GM11168 (cell line): Measurements from ENCODE around the gene RHBDF2.
"Not testable (repeated sequence)": the region's sequence is repeated elsewhere in the genome, so short reads cannot be mapped to it uniquely, and the experiment has no call there.

Experiments used
- in situ Hi-C: fragments of 300-500 bp; cut with MboI; formaldehyde crosslinking; loops from one replicate; pipeline ENCODE4 v1.12.0; 2022; ENCODE audit warnings: low sequenced_read_pairs; ENCODE audit not compliant: unreplicated experiment

The RHBDF2 gene

DNA sequence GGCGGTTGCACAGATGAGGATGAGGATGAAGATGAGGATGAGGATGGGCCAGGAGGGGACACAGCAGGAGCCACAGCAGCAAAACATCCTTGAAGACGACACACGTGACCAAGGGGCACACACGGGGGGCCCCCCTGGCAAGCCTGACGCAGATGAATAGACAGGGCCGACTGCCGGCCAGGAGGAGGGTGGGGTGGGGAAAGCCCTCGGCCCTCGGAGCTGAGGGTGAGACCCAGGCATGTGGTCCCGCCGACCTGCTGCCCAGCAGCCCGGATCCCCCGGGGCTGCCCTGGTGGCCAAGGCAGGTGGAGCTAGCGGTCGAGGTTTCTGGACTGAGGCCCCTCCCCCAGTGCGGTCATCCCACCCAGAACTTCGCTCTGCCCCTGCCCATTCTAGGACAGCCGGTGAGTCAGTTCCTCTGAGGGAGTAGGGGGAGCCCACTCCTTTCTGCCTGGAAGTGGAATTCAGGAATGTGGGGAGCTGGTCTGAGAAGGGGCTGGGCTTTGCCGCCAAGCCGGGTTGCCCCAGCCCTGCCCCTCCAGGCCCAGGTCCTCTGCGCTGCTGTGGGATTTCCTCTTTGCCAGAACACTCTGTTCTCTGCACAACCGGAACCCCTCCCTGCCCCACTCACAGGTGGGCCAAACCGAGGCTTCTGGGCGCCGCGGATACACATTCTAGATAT is 26.3 kb upstream of the RHBDF2 start:
- in situ Hi-C loops = no loop called here

DNA sequence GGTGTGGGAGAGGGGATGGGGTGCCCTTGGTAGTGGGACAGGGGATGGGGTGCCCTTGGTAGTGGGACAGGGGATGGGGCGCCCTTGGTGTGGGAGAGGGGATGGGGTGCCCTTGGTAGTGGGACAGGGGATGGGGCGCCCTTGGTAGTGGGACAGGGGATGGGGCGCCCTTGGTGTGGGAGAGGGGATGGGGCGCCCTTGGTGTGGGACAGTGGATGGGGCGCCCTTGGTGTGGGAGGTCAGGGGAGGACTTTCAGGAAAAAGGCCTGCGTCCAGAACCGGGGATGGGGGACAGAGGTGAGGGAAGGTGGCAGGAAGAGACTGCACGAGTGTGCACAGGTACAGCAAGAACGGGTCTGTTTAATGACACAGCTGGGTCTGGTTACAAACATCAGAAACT is 25.8 kb upstream of the RHBDF2 start:
- in situ Hi-C loops = not testable (repeated sequence)

DNA sequence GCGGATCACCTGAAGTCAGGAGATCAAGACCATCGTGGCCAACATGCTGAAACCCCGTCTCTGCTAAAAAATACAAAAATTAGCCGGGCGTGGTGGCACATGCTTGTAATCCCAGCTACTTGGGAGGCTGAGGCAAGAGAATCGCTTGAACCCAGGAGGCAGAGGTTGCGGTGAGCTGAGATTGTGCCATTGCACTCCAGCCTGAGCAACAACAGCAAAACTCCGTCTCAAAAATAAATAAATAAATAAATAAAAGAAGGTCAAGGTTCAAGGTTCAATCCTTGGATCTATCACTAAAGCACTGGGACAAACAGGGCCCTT is 24.2 kb upstream of the RHBDF2 start:
- in situ Hi-C loops = not testable (repeated sequence)

DNA sequence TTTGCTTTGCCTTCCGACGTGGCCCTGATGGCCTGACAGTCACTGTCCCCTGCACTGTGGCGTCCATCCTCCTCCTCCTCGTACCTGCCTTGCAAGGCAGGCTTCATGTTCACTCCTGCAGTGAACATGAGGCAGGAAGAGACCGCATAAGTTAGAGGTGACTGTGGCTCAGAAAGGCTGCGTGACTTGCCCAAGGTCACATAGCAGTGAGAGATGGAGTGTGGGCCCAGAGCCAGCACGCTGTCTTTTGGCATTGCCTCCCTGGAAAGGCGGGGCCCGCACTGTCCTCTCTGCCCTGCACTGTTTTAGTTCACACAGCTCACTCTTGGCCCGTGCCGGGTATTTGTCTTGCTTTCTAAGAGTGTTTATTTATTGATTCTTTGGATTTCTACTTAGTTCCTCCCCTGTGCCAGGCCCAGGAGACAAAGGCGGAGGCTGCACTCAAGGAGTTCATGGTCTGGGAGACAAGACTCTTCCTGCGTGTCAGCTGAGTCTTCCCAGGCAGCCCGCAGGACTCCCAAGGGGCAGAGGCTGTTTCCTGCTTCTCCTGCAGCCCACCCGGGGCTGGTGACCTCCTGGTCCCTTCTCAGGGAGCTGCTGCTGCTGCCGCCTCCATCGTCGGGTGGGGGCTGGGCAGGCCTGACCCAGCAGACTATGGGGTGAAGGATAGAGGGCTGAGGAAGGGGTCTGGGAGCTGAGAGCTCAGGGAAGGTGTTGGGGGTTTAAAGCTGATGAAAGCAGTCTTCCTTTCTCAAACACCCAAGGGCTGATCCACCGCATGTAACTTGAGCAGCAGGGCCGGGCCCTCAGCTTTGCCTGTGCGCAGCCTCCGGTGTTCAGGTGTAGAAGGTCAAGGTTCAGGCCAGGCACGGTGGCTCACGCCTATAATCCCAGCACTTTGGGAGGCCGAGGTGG is 23.6 kb upstream of the RHBDF2 start:
- in situ Hi-C loops = loop anchor here (5.0 kb wide), 1 partner anchor 97 kb away; no protein-coding TSS in a partner anchor

DNA sequence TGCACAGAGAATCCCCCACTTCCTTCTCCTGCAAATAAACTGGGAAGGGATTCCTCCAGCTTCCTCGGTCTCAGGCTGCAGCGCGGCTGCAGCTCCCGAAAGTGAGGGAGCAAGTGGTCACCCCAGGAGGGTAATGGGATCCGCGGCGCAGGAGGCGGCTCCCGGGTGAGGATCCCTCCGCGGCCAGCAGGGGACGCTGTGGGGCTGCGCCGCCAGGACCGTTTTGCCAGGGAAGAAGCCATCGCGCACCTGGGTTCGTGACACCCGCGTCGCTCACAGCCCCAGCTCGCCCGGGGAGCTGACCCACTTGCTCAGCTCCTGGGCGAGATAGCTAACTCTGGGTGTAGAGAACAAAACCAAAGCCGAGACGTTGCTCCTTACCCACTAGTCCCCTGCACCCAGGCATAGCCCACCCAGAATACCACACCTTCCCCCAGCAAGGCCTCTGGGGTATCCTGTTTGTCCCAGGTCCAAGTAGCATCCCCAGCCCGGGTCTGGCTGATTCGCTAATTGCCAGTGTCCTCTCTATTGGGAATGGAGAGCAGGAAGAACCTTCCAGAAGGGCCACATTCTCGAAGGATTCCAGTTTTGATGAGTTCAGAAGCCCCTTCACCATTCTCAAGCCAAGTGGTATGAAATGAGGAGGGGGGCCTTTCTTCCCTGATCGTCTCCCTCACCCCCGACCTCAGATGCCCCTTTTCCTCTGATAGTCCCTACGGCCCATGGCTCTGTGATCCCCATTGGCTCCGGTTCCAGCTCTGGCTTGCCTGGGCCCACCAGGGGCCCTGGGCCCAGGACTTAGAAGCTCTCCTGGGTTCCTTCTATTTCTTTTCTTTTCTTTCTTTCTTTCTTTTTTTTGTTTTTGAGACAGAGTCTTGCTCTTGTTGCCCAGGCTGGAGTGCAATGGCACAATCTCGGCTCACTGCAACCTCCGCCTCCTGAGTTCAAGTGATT is 22.1 kb upstream of the RHBDF2 start:
- in situ Hi-C loops = loop anchor here (5.0 kb wide), 1 partner anchor 99 kb away; no protein-coding TSS in a partner anchor

DNA sequence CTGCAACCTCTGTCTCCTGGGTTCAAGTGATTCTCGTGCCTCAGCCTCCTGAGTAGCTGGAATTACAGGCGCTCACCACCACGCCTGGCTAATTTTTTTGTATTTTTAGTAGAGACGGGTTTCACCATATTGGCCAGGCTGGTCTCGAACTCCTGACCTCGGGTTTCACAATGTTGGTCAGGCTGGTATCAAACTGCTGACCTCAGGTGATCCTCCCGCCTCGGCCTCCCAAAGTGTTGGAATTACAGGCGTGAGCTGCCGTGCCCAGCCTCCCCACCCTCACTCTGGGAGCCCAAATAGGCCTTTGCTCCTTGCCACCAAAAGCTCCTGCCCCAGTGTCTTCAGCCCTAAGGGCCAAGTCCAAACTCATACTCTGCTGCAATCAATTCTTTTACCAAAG is 20.5 kb upstream of the RHBDF2 start:
- in situ Hi-C loops = loop anchor here (5.0 kb wide), 1 partner anchor 101 kb away; no protein-coding TSS in a partner anchor

DNA sequence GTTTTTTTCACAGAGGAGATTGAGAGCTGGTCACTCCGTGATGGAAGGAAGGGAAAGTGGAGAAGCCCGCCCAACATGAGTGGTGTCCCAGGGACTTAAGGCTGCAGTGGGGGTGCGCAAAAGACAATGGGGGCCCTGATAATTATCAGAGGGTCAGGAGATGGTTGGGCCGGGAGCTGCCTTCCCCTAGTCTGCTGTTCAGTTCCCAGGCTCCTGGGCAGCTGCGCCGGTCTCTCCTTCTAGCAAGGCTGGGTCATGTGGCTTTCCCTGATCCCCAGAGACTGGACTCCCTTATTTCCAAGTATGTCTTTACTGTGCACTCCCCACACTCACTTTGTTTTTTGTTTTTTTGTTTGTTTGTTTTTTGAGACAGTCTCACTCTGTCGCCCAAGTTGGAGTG is 20.0 kb upstream of the RHBDF2 start:
- in situ Hi-C loops = loop anchor here (5.0 kb wide), 1 partner anchor 101 kb away; no protein-coding TSS in a partner anchor

DNA sequence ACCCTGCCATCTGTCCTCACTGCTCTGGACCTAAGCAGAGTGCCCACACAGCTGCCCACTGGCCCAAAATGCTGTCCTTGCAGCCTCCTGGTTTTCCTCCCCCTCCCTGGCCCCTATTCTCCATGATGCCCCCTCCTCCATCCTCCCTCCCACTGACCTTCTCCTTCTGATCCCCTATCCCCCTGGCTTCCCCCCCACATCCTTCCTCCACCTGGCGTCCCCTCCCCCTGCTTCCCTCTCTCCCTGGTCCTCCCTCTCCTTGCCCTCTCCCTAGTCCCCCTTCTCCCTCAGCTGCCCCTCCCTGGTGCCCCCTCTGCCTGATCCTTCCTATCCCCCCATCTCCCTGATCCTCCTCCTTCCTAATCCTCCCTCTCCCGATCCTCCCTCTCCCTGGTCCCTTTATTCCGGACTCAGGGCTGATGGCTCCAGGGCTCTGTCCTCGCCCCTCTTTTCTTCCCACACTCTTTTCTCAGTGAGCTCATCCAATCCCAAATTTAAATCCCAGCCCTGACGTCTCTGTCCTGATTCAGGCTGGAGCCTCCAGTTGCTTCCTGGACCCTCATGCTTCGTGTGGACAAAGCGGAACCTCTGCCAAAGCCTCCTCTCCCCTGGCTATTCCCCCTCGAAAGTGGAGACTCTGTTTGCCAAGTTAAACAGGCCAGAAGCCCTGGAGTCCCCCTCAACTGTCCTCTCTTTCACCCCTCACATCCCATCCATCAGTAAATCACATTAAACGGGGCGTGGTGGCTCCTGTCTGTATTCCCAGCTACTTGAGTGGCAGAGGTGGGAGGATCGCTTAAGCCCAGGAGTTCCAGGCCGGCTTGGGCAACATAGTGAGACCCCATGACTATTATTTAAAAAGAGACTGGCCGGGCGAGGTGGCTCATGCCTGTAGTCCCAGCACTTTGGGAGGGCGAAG is 18.1 kb upstream of the RHBDF2 start:
- in situ Hi-C loops = no loop called here

DNA sequence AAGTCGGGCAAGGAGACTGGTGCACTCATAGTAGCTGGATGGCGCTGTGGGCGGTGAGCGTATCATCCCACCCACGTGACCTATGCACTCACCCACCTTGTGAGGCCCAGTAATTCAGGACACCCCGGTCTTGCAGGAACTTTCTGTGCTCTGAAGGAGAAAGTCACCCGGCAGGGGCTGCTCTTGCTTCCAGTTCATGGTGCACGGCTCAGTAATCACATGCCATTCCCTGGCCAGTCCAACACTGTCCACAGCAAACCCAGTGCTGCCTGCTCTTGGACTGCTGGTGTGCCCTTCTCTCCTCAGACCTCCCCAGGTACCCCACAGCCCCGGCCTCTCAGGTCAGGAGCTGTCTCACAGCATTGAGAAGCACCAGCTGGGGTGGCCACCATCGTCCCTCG is 16.4 kb upstream of the RHBDF2 start:
- in situ Hi-C loops = no loop called here

DNA sequence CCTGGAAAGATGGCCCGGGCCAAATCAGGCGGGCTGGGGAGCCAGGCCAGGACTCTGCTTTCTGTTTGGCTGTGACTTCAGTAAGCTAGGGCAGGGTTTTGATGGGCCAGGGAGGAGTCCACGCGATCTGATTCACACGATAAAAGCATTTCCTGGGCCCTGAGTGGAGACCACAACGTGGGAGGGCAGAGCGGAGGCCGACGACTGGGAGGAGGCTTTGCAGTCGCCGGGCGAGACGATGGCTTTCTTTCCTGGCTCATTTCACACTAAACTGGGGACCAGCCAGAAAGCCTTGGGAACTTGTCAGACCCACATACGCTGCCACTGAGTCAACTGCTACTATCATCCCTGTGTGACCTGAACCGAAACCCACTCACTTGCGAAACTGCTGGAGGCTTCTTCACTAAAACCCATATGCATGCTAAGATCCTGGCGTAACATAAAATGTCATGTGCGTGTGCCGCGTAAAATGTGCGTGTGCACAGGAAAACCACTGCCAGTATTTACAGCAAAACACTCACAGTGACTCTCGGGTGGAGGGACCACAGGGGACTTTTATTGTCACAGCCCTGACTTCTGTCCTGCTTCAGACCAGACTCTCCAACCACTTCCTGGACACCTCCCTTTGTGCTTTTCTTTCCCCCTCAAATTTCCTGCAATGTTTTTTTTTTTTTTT is 14.2 kb upstream of the RHBDF2 start:
- in situ Hi-C loops = no loop called here

DNA sequence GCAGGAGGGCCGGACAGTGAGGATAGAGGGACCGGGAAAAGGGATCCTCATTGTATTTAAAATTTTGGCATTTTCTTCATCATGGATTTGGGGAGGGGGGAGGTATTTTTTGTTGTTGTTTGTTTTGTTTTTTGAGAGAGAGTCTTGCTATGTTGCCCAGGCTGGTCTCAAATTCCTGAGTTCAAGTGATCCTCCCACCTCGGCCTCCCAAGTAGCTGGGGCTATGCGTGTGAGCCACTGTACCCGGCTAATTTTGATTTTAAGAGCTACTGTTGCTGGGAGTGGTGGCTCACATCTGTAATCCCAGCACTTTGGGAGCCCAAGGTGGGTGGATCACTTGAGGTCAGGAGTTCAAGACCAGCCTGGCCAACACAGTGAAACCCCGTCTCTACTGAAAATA is 13.1 kb upstream of the RHBDF2 start:
- in situ Hi-C loops = not testable (repeated sequence)

DNA sequence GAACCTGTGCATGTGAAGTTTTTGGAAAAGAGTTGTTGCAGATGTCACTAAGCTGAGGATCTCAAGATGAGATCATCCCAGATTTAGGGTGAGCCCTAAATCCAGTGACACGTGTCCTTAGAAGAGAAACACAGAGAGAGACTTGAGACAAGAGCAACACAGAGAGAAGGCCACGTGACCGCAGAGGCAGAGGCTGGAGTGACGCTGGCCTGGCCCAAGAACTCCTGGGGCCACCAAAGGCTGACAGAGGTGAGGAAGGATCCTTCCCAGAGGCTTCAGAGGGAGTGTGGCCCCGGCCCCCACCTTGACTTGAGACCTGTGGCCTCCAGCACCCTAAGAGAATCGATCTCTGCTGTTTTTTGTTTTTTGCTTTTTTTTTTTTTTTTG is 12.1 kb upstream of the RHBDF2 start:
- in situ Hi-C loops = no loop called here

DNA sequence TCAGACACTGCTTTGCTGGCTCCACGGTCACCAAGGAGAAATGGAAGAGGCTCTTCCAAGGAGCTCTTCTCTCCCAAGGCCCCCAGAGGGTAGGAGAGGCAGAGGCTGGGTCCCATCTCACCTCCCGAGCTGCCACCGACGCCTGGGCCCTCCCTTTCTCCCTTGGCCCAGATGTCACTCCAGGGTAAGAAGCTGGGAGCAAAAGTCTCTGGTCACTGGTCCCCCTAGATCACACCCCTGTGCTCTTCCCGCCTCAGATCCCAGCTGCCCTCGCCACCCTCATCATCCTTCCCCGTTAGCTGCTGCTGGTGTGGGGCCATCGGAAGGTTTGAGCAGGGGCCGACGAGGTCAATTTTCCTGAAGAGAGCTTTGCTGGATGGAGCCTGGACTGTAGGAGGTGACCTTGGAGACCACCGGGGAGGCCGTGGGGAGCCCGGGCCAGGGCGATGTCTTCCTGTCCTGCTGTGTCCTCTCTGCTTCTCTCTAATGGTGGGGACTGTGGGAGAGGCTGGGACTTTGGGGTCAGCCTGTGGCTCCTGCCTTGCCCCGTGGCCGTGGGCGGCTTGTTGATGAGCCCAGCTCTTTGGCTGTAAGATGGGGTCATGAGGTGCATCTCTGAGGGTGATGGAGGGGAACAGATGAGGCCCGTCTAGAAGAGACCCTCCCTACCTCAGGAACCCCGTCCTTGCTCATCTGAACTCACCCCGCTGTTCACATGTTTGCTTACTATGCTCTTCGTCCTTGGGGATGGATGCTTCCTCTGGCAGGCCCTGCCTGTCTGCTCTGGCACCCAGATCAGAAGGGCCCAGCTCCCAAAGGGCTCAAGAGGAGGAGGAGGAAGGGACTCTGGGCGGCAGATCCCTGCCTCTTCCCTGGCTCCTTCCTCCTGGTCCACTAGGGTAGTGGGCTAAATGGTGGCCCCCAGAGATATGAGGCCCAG is 11.4 kb upstream of the RHBDF2 start:
- in situ Hi-C loops = no loop called here

DNA sequence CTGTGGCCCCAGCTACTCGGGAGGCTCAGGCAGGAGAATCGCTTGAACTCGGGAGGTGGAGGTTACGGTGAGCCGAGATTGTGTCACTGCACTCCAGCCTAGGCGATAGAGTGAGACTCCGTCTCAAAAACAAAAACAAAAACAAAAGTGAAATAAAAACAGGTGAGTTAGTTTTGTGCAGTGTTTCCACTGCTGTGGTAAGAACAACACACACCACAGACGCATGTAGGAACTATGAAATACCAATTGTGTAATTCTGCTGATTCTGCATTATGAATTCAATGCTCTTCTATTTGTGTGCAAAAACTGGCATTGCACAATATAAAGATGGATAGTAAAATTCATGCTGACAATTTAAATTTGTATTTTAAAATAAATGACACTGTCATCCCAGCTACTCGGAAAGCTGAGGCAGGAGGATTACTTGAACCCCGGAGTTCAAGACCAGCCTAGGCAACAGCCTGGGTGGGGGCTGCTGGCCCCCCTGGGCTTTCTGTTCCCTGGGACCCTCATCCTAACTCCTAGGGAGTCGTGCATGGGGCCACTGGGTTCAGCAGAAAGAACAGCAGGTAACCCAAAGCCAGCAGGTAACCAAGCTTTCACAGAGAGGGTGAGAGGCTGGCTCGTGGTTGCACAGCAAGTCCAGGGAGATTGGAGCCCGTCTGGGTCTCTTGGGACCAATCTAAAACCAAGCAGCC is 10.6 kb upstream of the RHBDF2 start:
- in situ Hi-C loops = no loop called here

DNA sequence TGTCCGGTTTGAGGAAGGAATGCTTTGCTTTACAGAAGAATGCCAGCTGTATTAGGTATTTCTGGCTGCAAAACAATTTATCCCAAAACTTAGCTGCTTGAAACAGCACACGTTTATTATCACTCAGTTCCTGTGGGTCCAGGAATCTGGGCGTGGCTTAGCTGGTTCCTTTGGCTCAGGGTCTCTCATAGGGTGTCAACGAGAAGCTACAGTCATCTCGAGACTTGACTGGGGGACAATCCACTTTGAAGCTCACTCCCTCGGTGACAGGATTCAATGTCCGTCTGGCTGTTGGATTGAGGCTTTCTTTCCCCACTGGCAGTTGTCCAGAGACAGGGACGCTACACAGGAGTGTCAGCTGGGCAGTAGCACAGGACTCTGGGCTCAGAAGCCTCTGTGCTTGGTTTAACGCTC is 9.6 kb upstream of the RHBDF2 start:
- in situ Hi-C loops = no loop called here

DNA sequence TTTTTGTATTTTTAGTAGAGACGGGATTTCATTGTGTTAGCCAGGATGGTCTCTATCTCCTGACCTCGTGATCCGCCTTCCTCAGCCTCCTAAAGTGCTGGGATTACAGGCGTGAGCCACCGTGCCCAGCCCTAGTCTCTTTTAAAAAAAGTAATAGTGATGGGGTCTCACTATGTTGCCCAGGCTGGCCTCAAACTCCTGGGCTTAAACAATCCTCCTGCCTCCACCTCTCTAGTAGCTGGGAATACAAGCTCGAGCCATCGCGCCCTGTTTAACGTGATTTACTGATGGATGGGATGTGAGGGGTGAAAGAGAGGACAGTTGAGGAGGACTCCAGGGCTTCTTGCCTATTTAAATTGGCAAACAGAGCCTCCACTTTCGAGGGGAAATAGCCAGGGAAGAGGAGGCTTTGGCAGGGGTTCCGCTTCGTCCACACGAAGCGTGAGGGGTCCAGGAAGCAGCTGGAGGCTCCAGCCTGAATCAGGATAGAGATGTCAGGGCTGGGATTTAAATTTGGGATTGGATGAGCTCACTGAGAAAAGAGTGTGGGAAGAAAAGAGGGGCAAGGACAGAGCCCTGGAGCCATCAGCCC is 7.3 kb upstream of the RHBDF2 start:
- in situ Hi-C loops = loop anchor here (5.0 kb wide), 1 partner anchor 41 kb away; the partner anchor contains the start of gene AANAT
